C4-2B (cell line): ENCODE measurements around the gene BDH1.

ENCODE experiments used
- H3K27ac ChIP-seq: fragments of 450-650 bp; 2 replicates; pipeline ENCODE4 v1.5.1; 2017
- CTCF ChIP-seq: fragments of 450-650 bp; conservative IDR thresholded peaks from 2 replicates; pipeline ENCODE4 v1.5.1; 2017; ENCODE audit warnings: mild to moderate bottlenecking
- ZFX ChIP-seq: fragments of 450-650 bp; IDR thresholded peaks from 2 replicates; pipeline ENCODE4 v1.6.1; 2017

BDH1 gene

DNA sequence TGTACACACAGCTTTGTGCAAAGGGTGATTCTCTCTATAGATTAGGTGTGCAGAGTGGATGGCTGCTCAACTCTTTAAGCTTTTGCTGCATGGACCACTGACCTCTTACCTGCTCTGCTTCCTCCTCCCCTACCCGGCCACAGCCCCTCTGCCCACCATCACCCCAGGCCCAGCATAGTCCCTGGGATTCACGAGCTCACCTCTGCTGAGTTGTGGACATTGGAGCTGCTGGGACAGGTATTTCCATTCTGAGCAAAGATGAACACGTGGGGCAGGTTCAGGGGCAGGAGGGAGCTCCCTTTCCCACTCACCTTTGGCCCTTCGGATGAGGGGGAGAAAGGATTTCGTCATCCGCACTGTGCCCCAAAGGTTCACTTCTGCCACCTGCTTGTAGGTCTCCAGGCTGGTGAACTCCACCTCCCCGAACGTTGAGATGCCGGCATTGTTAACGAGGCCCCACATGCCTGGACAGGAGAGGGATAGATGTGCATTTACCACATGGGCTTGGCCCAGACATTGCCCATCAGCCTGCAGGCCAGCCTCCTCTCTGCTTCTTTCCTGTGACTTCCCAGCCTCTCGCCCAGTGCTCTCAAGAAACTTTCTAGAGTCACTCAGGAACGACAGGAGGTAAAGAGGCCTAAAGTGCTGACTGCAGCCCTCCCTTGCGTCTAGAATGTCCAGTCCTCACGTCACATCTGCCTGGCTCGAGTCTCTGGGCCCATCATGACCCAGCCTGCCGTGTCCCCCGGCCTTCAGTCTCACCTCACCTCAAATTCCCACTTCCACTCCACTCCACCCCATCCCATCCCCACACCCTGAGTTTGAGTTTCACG lies 41.6 kb downstream of the BDH1 start:
- H3K27ac ChIP-seq: no peak overlapping the region
- TF ChIP-seq ZFX: no peak
- TF ChIP-seq CTCF: no peak

GRCh38 chr3:197512691-197513571 lies 42.8 kb downstream of the BDH1 start:
- TF ChIP-seq CTCF: no peak
- no peak for TF ChIP-seq ZFX
- H3K27ac ChIP-seq: no peak overlapping the region

DNA sequence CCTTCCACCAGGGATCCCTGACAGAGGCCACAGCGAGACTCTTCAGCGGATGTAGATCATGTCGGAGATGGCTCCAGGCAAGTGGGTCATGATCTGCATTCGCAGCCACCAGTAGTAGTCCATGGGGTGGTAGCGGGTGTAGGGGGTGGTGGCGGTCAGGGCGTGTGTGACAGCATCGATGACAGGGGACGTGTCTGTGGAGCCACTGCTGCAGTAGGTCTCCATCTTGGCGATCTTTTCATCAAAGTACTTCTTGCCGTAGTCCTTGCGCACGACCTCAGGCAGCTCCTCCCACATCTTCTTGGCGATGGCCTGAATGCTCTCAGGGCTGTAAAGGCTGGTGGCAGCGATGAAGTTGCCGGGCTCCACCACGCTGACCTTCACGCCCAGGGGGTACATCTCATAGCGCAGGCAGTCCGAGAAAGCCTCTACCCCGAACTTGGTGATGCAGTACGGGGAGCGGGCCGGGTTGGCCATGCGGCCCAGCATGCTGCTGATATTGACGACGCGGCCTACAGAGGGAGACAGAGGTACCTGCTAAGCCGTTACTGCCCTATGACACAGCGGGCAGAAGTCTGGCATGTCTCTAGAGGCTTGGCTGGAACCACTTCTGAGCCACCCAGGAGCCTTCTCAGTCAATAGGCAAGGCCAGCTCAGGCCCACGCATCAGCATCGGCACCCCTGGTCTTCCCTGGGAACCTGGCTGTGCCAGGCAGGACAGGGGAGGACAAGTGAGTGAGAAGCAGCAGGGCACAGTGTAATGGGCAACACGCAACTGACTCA lies 43.7 kb downstream of the BDH1 start:
- no peak overlapping the region for H3K27ac ChIP-seq
- no peak for TF ChIP-seq CTCF
- TF ChIP-seq ZFX: no peak

- TF ChIP-seq CTCF: no peak
- no peak for TF ChIP-seq ZFX
- H3K27ac ChIP-seq: no peak overlapping the region
Observed at GRCh38 chr3:197511130-197511529, 44.6 kb downstream of the BDH1 start.

DNA sequence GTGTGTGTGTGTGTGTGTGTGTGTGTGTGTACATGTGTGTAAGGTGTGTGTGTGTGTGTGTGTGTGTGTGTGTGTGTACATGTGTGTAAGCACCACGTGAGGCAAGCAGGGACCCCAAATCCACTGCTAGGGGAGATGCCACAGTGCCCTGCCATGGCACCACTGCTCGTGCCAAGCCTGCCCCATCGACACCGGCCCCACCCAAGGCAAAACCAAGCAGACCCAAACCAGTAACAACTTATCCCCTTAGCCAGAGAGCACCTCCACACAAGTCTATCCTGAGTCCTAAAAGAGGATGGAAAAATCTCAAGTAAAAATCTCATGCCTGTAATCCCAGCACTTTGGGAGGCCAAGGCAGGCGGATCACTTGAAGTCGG lies 45.1 kb downstream of the BDH1 start:
- no peak overlapping the region for H3K27ac ChIP-seq
- no peak for TF ChIP-seq CTCF

GRCh38 chr3:197508924-197509775 lies 46.6 kb downstream of the BDH1 start:
- no peak for TF ChIP-seq ZFX
- no peak for TF ChIP-seq CTCF
- H3K27ac ChIP-seq: no peak overlapping the region
